ENCODE measurements around the gene FAM237A.

Gene FAM237A

GRCh38 chr2:206692971-206693370 is 50.7 kb downstream of the FAM237A start:
- no peak for DNase-seq

GRCh38 chr2:206693399-206694137 is 51.3 kb downstream of the FAM237A start:
- DNase-seq: peak; percentile 69

- no peak for DNase-seq
These were observed 54.6 kb downstream of the FAM237A start for GRCh38 chr2:206696910-206697309.

GRCh38 chr2:206698811-206699210 is 56.5 kb downstream of the FAM237A start:
- no peak for DNase-seq

Data from suppressor macrophage treated with lipopolysaccharide for 4 hours (primary cell).